Activated CD8-positive, alpha-beta memory T cell treated with anti-CD3 and anti-CD28 coated beads for 36 hours (primary cell): Measurements from ENCODE around the gene ASB1. TPM values are rescaled to one million over a fixed set of nuclear protein-coding genes. Genes with fewer than 3 reads are reported as not detected.
"Not testable (repeated sequence)": the region's sequence is repeated elsewhere in the genome, so short reads cannot be mapped to it uniquely, and the experiment has no call there.

Source experiments
- CTCF ChIA-PET: fragments of 350-600 bp; sonication (Branson Sonifier 250); formaldehyde crosslinking; loops from one replicate; lab custom pipeline; 2021; ENCODE audit warnings: antibody characterized with exemption; lab: Charles Lee
- POLR2A ChIA-PET: fragments of 350-600 bp; sonication (Branson Sonifier 250); formaldehyde crosslinking; loops from one replicate; lab custom pipeline; 2021; ENCODE audit warnings: antibody characterized with exemption; lab: Charles Lee
- total RNA-seq, 2 experiments: library from RNA; stranded (reverse); gene quantifications; one replicate each; pipeline ENCODE4 v1.2.3, GENCODE V29; 2021

ASB1 gene
- total RNA-seq, 2 experiments from 2014 or later, result 41.8 to 46.5 TPM

GRCh38 chr2:238401551-238401950 lies 25.2 kb upstream of the ASB1 start:
- POLR2A ChIA-PET, result no interaction called here
- CTCF ChIA-PET, result no interaction called here

DNA sequence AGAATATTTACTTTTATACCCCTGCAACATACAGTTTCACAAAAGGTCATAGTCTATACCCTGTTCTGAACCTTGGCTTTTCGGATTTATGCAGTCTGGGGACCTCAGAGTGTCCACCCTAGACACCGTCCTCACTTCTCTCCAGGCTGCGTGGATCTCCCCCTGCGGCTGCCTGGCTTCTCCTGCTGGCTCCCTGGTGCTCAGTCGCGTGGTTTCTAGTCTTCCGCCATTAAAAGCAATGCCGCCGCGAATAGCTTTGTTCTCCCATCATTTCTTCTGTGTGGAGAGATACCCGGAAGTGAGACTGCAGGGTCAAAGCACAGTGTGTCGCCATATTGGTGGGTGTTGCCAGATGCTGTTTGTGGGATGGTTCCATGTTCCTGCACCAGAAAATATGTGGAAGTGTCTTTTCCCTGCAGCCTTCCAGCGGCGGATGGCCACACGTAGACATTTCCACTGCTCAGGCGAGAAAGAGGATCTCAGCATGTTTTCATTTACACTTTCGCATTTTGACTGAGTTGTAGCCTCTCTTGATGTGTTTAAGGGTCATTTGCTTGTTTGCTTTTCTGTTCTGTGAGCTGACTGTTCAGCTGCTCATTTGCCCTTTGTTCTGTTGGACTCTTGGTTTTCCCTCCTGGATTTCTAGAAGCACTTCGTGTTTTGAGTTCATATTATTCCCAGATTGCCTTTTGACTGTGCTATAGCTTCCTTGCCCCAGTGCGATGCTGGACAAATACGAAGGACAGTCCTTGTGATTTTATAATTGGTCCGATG lies 22.9 kb upstream of the ASB1 start:
- POLR2A ChIA-PET, result no interaction called here
- CTCF ChIA-PET, result no interaction called here

GRCh38 chr2:238404406-238405216 lies 22.1 kb upstream of the ASB1 start:
- CTCF ChIA-PET, result interaction anchor here (0.6 kb wide), 1 partner anchor 93 kb away, joined by 3 read pairs; no protein-coding TSS in a partner anchor
- POLR2A ChIA-PET, result no interaction called here

DNA sequence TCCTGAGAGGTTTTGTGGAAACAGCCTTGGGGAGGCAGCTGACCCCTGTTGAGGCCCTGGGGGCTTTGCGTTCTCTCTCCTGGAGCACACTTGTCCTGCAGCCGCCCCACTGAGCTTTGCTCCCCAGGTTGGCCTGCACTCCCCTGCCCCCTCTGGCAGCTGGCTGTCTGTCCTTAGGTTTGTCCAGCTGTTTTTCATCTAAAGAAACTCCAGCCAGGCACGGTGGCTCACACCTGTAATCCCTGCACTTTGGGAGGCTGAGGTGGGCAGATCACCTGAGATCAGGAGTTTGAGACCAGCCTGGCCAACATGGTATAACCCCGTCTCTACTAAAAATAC lies 21.5 kb upstream of the ASB1 start:
- CTCF ChIA-PET, result interaction anchor here (0.6 to 0.9 kb wide), 2 partner anchors 13 to 94 kb away, joined by 3 to 4 read pairs; no protein-coding TSS in a partner anchor
- POLR2A ChIA-PET, result not testable (repeated sequence)

- CTCF ChIA-PET, result interaction anchor here (0.7 to 0.9 kb wide), 2 partner anchors 12 to 28 kb away, joined by 3 to 4 read pairs; no protein-coding TSS in a partner anchor
- POLR2A ChIA-PET, result no interaction called here
Observed at GRCh38 chr2:238406221-238406997, 20.3 kb upstream of the ASB1 start.

DNA sequence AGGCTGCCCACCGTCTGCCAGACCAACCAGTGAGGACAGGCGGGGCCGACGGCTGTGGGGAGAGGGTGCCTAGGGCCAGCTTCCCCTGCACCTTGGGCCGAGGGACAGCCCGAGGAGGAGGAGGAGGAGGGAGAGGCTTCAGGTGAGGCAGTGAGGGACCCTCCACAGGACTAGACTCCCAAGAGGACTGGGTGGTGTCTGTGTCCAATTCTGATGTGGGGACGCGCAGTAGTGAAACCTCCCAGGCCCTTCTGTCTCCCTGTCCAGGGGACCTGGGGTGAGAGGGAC lies 19.8 kb upstream of the ASB1 start:
- ChIA-PET POLR2A (no interaction called here), CTCF (no interaction called here)

DNA sequence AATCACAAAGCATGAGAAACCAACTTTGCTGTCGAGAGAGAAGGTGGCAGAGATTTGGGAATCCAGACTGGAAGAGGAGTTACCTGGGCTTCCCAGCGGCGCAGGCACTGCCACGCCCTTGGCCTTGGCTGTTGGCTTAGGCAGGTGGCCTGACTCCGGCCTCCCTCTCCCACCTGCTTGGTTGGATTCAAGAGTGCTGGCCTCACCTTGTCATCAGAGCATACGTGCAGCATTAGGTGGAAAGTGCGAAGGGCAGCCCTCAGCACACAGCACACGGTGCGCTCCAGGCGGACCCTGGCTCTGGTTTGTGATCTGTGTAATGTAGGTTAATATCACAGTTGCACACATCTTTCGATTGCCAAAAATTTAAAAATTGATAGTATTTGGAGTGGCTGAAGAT lies 19.2 kb upstream of the ASB1 start:
- ChIA-PET POLR2A (no interaction called here), CTCF (no interaction called here)

- ChIA-PET POLR2A (no interaction called here), CTCF (no interaction called here)
Observed at GRCh38 chr2:238408615-238409340, 17.9 kb upstream of the ASB1 start.

GRCh38 chr2:238409341-238410199 lies 17.2 kb upstream of the ASB1 start:
- ChIA-PET CTCF (no interaction called here), POLR2A (no interaction called here)

GRCh38 chr2:238412067-238412767 lies 14.5 kb upstream of the ASB1 start:
- ChIA-PET CTCF (no interaction called here), POLR2A (no interaction called here)

DNA sequence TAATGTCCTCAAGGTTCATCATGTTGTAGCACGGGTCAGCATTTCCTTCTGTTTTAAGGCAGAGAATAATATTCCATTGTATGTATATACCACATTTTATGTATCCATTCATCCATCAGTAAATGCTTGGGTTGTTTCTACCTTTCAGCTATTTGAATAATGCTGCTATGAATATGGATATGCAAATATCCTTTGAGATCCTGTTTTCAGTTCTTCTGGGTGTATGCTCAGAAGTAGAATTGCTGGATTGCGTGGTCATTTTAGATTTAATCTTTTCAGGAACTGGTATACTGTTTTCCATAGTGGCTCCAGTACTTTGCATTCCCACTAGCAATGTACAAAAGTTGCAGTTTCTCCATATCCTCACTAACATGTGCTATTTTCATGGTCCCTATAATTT lies 13.4 kb upstream of the ASB1 start:
- ChIA-PET CTCF (no interaction called here), POLR2A (no interaction called here)

GRCh38 chr2:238415036-238415764 lies 11.5 kb upstream of the ASB1 start:
- CTCF ChIA-PET, result no interaction called here
- POLR2A ChIA-PET, result no interaction called here

- CTCF ChIA-PET, result no interaction called here
- POLR2A ChIA-PET, result no interaction called here
Observed at GRCh38 chr2:238415893-238416292, 10.8 kb upstream of the ASB1 start.

- POLR2A ChIA-PET, result no interaction called here
- CTCF ChIA-PET, result interaction anchor here (1.1 kb wide), 1 partner anchor 13 kb away, joined by 4 read pairs; no protein-coding TSS in a partner anchor
Observed at GRCh38 chr2:238418196-238418998, 8.3 kb upstream of the ASB1 start.

GRCh38 chr2:238418999-238419546 lies 7.7 kb upstream of the ASB1 start:
- CTCF ChIA-PET, result interaction anchor here (1.1 kb wide), 1 partner anchor 13 kb away, joined by 4 read pairs; no protein-coding TSS in a partner anchor

DNA sequence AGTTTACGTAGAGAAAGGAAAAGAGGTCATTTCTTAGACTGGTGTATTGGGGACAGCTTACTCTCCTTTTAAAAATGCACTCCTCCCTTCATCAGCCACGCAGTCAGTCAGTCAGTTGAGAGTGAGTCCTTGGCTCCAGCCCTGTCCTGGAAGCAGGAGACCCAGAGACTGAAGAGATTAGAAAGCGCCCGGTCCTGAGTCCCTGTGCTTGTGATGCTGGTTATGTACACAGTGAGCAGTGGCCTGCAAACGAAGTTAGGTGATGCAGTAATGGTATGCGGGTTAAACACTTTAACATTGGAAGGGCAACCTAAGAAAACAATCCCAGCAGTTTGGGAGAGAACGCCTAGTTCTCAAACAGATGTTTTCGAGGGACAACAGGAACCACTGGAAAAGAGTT lies 6.3 kb upstream of the ASB1 start:
- ChIA-PET CTCF (no interaction called here), POLR2A (no interaction called here)

More at GRCh38 chr2:238418999-238419546, 7.7 kb upstream of the ASB1 start:
- POLR2A ChIA-PET, result no interaction called here
